Dermis blood vessel endothelial cell (primary cell): ENCODE measurements around the gene DNASE1L1. TPM values are rescaled to one million over a fixed set of nuclear protein-coding genes. Genes with fewer than 3 reads are reported as not detected.

Source experiments
- DNase-seq: peaks from one replicate; pipeline ENCODE4 v3.0.0; 2010
- total RNA-seq: library from RNA; depleted of rRNA; stranded (reverse); fragments of >200 nt; gene quantifications from 2 replicates; pipeline ENCODE4 v1.2.3, GENCODE V29; 2014

Gene DNASE1L1
- total RNA-seq, 1 donor from 2014 or later, result 105 TPM

DNA sequence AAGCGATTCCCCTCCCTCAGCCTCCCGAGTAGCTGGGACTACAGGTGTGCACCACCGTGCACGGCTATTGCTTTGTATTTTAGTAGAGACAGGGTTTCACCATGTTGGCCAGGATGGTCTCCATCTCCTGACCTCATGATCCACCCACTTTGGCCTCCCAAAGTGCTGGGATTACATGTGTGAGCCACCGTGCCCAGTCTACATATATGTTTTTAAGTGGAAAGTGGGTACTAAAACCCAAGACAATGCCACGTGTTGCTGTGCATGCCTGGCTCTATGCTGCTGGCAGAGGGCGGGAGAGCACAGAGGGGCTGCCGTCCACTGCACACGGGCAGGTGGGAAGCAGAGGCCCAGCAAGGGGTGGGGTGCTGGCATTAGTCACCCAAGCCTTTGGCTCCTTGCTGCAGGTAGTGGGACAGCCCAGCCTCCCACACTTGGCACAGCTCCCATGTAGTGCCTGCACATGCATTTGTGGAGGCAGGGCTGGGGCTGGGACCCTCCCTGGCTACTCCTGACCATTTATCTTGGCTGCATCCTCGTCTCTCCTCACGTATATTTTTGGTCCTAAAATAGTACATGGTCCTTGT, 26.5 kb downstream of the DNASE1L1 start:
- no peak for DNase-seq

DNA sequence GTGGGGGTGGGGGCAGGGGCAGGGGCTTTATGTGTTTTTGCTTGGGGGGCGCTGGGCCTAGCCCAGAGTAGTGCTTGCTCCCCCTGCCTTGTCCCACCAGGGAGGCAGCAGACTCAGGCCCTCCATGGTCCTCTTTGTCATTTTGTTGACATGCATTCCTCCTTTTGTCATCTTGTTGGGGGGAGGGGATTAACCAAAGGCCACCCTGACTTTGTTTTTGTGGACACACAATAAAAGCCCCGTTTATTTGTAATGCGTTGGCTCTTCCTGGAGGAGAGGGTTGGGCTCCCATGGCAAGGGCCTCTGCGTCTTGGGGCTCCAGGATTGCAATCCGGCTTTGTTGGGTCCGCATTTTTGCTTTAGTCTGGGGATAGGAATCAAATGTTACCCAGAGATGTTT, 27.8 kb downstream of the DNASE1L1 start:
- no peak for DNase-seq

DNA sequence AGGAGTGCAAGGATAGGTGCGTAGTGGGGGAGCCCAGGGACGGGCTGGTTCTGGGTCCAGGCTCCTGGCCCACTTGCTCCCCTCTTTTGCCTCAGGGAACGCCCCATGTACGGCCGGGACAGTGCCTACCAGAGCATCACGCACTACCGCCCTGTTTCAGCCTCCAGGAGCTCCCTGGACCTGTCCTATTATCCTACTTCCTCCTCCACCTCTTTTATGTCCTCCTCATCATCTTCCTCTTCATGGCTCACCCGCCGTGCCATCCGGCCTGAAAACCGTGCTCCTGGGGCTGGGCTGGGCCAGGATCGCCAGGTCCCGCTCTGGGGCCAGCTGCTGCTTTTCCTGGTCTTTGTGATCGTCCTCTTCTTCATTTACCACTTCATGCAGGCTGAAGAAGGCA, 28.3 kb downstream of the DNASE1L1 start:
- no peak for DNase-seq

DNA sequence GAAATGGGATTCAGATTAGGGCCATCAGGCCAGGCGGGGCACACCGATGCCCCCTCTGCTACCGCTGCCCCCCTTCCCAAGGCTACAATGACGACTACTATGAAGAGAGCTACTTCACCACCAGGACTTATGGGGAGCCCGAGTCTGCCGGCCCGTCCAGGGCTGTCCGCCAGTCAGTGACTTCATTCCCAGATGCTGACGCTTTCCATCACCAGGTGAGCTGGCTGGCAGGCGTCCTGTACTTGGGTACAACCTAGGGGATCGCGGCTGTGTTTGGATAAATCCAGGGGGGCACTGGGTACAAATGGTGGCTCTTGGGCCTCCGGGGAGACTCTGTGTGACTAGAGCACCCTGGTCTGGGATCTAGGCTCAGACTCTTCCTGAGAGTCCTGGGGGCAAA, 28.9 kb downstream of the DNASE1L1 start:
- no peak for DNase-seq

DNA sequence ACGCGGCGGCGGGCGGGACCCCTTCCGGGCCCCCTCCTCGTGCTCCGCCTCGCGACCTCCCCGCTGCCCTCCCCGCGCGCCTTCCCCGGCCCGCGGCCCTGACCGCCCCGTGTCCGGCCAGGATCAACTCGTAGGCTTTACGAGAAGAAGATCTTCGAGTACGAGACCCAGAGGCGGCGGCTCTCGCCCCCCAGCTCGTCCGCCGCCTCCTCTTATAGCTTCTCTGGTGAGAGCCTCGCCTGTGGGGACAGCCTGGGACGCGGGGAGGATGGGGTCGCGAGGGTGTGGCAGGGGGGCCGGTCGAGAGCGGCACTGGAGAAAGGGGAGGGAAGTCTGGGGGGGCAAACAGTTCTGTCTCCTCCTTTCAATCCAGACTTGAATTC, 29.5 kb downstream of the DNASE1L1 start:
- no peak for DNase-seq

DNA sequence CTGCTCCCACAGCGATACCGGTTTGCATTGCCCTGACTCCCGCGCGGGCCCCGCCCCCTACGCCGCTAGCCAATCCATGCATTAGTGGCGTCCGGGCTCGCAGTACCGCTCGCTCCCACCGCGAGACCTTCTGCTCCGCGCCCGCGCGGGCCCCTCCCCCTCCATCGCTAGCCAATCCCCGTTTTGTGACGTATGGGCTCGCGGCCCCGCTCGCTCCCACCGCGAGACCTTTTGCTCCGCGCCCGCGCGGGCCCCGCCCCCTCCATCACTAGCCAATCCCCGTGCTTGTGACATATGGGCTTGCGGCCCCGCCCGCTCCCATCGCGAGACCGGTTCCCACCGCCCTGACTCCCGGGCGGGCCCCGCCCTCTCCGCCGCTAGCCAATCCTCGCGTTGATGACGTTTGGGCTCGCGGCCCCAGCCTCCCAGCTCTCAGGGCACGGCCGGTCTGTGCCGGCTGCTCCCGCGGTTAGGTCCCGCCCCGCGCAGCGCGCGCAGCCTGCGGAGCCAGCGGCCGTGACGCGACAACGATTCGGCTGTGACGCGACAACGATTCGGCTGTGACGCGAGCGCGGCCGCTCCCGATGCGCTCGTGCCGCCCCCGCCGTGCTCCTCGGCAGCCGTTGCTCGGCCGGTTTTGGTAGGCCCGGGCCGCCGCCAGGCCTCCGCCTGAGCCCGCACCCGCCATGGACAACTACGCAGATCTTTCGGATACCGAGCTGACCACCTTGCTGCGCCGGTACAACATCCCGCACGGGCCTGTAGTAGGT, 30.1 kb downstream of the DNASE1L1 start, which contains the start of gene EMD:
TSS of gene EMD (plus strand) at position 497 of the 770 bp plus-strand sequence. CDS start at position 687, 190 bp downstream.
- peak; percentile 97 for DNase-seq

DNA sequence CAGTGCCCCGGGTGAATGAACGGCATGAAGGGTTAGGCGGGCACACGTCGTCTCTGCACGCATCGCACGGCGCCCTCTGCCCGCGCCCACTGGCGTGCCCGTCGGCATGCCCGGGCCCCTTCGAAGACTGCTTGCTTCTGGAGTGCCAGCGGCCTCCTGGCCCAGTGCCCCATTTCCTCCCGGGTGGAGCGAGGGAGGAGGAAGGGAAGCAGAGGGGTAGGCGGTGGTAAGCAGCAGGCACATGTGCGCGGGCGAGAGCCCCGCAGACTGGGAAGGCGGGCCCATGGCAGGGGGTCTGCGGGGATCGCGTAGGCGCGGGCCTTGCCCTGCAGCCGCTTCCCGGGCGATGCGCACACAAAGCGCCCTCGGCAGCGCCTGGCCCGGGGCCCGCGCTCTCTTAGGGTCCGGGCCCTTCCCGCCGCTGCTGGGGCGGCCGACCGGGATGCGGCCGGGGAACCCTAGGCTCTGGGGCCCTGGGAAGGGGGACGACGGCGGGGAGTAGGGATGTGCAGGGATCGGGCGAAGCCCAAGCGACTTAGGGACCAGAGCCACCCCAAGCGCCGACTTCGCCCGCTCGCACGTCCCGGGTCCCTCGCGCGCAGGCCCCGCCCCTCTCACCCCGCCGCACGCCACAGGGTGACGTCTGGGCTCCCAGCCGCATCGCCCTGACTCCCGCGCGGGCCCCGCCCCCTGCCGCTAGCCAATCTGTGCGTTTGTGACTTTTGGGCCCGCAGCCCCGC, 30.8 kb downstream of the DNASE1L1 start:
- peak; percentile 57 for DNase-seq

DNA sequence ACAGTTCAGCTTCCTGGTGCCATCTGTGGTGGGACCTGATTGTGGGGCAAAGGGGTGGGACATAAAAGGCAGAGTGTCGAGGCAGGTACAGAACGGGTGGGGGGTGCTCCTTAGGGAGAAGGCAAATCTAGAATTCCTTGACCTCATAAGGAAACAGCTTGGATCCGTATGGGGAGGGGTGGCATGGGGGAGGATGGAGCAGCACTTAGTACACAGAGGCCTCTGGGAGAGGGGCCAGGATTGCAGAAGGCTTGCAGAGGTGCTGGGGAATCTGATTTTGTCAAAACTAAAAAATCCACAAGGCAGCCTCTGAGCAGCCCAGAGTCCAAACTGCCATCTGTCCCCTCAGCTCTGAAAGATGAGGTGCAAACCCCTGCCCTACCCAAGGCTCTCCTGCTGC, 32.3 kb downstream of the DNASE1L1 start:
- DNase-seq, result no peak

DNA sequence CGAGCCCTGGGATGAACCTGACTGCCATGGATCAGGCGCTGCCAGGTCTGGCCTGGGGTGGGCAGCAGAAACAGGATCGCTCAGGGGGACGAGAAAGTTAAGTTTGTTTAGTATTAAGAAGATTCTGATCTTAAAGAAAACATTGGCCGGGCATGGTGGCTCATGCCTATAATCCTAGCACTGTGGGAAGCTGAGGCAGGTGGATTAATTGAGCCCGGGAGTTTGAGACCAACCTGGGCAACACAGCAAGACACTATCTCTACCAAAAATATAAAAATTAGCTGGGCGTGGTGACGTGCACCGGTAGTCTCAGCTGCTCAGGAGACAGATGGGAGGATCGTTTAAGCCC, 33.9 kb downstream of the DNASE1L1 start:
- DNase-seq, result no peak

DNA sequence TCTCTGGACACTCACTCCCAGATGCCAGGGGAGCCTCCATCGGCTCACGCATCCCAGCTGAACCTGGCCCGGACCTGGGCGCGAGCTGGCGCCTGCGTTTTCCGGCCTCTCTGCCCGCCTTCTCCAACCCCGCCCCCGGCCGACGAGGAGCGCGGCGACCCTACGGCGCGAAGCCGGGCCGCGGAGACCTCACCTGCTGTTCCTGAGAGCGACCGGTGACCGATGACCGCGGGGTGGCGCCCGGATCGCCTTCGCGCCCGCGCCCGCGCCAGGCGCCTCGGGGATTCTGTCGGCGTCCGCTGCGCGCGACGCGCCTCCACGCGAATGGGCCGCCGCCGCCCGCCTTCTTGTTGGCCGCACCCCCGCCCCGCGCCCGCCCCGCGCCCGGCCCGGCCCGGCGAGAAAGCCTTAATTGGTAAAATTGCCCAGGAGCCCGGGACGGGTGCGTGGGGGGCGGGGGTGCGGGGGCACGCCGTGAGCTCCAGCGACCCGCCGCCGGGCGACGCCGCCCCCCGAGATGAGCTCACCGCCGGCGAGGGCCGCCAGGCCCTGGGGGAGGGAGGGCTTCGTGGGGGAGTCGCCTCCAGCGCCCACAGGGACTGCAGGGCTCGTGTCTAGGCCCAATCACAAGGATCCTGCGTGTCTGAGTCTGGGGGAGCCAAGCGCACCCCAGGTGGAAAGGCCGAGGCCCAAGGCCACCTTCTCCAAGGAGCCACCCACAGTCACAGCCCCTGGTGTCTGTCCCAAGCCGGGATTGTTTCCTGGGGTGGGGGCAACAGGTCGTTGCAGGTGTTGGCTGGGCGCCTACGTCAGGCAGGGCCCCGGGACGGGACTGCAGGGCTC, 34.5 kb downstream of the DNASE1L1 start, which contains the start of gene FLNA:
TSS of gene FLNA (minus strand) at position 322 of the 843 bp plus-strand sequence. CDS start 3,389 bp downstream, outside the sequence.
- DNase-seq, result peak; percentile 38

DNA sequence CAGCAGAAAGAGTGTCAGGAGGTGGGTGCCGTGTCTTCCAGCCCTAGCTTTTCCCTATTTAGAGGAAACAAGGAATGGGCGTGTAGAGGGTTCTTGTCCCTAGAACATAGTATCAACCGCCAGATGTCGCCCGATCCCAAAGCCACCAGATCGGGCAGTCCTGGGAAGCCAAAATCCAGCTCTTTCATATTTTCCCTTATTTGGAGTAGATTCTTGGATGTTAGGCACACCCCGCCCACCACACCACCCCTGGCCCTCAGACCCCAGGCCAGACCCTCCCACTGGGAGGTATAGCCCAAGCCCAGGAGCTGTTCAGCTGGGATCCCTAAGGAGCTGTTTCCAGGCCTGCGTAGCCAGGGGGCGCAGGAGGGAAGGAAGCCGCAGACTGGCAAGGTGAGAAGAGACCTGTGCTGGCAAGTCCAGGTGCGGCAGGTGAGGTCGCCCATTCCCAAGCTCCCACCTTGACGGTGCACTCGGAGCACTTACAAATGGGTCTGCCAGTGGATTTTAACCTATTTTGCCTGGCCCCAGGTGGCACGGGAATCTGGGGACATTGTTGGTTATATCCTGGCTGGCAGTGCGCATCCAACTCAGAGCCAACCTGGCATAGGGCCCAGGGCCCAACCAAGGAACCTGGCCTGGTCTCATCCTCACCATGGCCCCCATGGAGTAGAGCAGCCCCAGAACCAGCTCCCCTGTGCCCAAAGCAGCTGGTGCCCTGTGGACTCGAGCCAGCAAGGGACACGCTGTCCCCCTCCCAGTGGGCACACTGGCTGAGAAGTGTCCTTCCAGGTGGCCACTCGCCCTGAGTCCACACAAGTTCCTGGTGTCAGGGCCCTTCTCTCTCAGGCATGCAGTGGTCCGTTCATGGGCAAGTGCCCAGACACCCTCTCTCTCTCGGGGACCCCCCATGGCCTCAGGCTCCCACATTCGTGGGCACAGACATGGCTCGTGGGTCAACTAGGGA, 35.4 kb downstream of the DNASE1L1 start:
- DNase-seq, result peak; percentile 76

DNA sequence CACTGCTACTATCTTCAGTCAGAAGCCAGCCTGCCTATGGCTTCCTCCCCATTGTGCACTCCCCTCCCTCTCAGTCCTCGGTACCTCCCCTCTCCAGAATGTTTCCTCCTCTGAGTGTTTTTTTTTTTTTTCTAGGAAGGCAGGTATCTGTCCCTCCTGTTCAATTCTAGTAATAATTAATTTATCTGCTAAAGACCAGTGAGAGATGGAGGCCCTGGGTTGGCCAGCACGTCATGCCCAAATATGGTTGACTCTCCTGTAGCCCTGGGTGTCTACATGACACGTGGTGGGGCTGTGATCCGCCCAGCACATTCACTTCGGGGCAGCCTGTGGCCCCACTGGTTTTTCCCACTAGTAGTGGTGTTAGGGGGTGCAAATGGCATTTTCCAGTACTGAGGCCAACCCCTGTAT, 36.4 kb downstream of the DNASE1L1 start:
- DNase-seq, result no peak

DNA sequence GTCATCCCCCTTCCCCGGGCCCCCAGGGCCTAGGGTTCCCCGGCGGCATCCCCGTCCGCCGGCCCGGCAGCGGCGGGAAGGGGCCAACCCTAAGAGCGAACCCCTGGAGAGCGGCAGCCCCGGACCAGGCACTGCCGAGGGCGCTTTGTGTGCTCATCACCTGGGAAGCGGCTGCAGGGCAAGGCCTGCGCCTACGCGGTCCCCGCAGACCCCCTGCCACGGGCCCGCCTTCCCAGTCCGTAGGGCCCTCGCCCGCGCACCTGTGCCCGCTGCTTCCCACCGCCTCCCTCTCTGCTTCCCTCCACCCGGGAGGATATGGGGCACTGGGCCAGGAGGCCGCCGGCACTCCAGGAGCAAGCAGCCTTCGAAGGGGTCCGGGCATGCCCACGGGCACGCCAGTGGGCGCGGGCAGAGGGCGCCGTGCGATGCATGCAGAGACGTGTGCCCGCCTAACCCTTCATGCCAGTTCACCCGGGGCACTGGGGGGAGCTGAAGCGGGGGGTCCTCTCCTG, 37.2 kb downstream of the DNASE1L1 start:
- peak; percentile 20 for DNase-seq

DNA sequence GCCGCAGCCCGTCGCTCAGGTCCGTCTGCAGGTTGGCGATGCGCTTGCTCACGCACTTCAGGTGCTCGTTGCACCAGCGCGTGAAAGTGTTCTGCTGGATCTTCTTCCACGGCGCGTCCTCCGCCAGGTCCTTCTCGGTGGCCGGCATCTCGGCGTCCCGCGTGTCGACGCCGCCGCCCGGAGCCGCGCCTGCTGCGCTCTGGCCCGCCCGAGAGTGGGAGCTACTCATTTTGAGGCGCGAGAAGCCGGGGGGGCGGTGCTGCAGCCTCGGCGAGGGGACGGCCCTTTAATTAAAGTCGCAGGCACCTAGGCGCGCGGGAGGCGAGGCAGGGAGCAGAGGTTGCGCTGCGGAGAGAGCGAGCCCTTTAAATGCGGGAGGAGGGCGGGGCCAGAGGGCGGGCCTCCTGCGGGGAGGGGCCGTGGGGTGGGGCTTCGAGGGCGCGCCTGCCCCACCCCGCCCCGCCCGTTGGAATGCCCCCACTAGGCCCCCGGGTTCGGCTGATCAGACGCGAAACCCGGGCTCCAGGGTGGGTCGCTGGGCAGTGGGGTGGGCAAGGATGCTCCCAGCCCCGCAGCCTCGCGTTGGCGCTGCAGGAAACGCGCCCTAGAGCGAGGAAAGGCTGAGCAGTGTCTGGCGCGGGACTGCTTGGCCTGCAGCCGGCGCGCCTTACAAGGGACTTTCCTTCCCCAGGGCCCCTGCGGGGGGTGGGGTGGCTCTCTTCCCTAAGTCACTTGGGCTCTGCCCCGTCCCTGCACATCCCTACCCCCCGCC, 37.9 kb downstream of the DNASE1L1 start:
- peak; percentile 93 for DNase-seq

DNA sequence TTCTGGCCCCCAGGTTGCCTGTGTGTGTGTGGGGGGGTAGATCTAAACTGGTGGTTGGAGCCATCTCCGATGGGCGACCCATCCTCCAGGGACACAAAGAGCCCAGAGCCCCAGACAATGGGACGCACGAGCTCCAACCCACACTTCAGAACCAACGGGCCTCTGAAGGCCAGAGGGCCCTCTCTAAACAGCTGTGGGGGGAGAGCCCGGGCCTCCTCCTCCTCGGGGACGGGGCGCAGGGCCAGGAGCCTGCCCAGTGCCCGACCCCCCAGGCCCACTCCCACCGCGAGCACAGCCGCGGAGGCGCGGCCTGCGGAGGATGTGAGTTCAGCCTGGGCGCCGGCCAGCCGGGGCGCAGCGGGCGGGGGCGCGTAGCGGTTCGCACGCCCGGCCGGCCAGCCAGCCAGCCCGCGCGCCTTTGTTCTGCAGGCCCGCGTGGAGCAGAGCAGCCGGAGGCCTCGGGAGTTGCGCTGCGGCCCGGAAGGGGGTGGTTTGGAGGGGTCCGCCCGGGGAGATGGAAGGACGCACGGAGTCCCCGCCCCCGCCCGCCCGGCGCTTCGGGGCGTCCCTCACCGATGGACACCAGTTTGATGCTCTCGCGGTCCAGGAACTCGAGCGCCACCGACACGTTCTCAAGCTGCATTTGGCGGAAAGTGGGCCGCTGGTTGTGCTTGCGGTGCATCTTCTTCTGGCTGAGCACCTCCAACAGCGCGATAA, 38.6 kb downstream of the DNASE1L1 start:
- DNase-seq, result peak; percentile 46

DNA sequence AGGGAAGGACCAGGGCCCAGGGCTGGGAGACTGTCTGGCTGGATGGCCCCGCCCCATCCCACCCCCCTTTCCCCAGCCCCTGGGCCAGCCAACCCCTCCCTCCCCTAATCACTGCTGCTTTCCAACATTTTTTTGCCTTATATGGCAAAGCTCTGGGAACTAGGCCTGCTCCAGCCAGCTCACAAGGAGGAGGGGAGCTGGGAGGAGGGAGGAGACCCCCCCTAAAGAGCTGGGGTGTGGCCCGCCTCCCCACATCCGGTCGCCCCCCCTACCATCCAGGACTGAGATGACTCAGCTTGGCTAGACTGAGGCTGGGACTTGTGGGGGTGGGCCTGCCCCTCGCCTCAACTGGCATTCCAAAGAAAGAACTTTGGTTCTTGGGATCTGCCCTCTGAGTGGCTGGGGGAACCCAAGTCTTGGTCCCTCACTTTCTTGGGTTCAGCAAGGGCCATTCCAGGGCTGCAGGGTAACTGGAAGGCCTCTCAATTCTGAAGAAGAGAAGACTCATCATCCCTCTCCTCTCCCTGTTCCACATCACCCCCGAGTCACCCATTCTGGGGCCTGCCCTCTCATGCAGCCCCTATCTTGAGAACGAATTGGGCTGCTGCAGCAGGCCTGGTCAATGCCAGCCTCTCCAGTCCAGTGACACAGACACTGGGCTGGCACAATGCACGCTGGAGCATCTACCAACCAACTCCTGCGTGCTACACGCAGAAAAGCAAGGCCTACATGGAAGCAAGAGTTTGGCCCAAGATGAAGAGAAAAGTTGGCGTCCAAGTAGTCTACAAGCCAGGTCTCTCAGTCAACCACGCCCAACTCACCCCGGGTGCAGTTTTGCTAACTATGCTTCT, 39.4 kb downstream of the DNASE1L1 start:
- peak; percentile 93 for DNase-seq

DNA sequence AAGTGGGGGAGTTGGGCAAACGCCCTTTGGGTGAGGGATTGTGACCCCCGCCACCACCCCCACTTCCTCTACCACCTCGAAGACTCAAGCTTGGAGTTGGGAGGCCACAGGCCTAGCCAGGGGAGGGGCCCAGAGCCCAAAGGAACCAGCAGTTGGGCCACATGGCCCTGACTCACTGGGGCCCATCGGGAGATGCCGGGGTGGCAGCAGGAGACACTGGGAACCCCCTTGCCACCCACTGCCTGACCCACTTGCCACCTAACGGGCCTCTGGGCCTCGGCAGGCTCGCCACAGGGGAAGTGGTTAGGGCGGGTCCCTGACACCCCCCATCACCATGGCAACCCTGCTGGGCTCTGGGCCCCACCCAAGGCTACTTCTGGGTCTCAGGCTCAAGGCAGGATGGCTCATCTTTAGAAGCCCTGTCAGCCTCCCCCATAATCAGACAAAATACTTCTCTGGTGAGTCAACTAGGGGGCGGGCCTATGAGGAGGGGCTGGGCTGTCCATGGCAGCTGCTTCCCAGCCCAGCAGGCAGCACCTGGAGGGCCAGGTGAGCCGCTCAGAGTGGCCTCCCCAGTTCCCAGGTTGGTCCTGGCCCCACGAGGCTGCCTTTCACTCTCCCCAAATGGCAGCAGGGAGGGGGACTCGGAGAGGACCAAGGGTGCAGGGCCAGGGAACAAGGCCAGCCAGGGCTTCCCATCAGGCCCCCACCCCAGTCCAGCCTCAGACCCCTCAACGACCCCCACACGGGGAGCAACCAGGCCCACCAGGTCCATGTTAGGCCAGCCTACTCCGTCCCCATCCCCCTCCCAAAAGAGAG, 40.2 kb downstream of the DNASE1L1 start:
- DNase-seq, result peak; percentile 82
